Endothelial cell of umbilical vein (primary cell): Measurements from ENCODE around the gene UFSP1. TPM values are rescaled to one million over a fixed set of nuclear protein-coding genes. Genes with fewer than 3 reads are reported as not detected.

Experiments
- BruUV-seq: library from RNA; stranded (reverse); fragments of 400-500 nt; replicated peaks from 2 replicates; lab custom pipeline; 2021; lab: Mats Ljungman, UMichigan
- CTCF ChIA-PET: fragments of 300-600, 350-600 bp; sonication (Branson Sonifier 250); formaldehyde crosslinking; loops from one replicate; lab custom pipeline; 2021; ENCODE audit warnings: antibody characterized with exemption, inconsistent platforms; lab: Charles Lee
- POLR2A ChIA-PET: fragments of 300-600, 350-600 bp; sonication (Branson Sonifier 250); formaldehyde crosslinking; loops from one replicate; lab custom pipeline; 2021; ENCODE audit warnings: antibody characterized with exemption, inconsistent platforms; lab: Charles Lee
- DNase-seq: peaks from one replicate; pipeline ENCODE4 v3.0.0-alpha.2; 2011; ENCODE audit warnings: low read depth, low spot score
- FAIRE-seq: peaks from 2 replicates; lab custom pipeline; 2011; peaks lifted over from hg19 to GRCh38; lab: Jason Lieb, UNC
- H2AFZ ChIP-seq: 2 replicates; pipeline ENCODE4 v1.6.0; 2012; ENCODE audit warnings: low read depth, low read length, control low read depth, inconsistent platforms
- H3K27ac ChIP-seq: 2 replicates; pipeline ENCODE4 v1.5.1; 2011; ENCODE audit warnings: low read depth, mild to moderate bottlenecking, control low read depth, low read length, moderate library complexity; ENCODE audit not compliant: insufficient read depth
- H3K27me3 ChIP-seq, 2 experiments: 2 replicates each; pipeline versions ENCODE4 v1.6.0 to v1.6.1; 2011; ENCODE audit warnings: low read length in 2 of 2, mixed read lengths in 1 of 2; ENCODE audit not compliant: control insufficient read depth in 2 of 2, insufficient read depth in 2 of 2
- H3K36me3 ChIP-seq, 2 experiments: 2 replicates in 1 of 2; 3 replicates in 1 of 2; pipeline ENCODE4 v1.5.1; 2011; ENCODE audit warnings: low read length in 2 of 2, mild to moderate bottlenecking in 1 of 2, moderate library complexity in 1 of 2; ENCODE audit not compliant: control insufficient read depth in 2 of 2, insufficient read depth in 2 of 2; ENCODE audit errors: extremely low read depth in 1 of 2
- H3K4me1 ChIP-seq: 3 replicates; pipeline ENCODE4 v1.5.1; 2011; ENCODE audit warnings: mild to moderate bottlenecking, low read length; ENCODE audit not compliant: control insufficient read depth, insufficient read depth; ENCODE audit errors: extremely low read depth
- H3K4me2 ChIP-seq: 2 replicates; pipeline ENCODE4 v1.6.1; 2011; ENCODE audit warnings: low read length, control low read depth, mixed read lengths; ENCODE audit not compliant: insufficient read depth
- H3K4me3 ChIP-seq, 3 experiments: fragments of 200-600 bp in 1 of 3; sonication (generic), shearing (Covaris generic) in 1 of 3; replicated peaks in 1 of 3; 2 replicates each; pipeline ENCODE4 v1.5.1; 2011 to 2016; ENCODE audit warnings: control low read depth in 3 of 3, low read length in 3 of 3, mild to moderate bottlenecking in 2 of 3, inconsistent platforms in 1 of 3, low read depth in 1 of 3, moderate library complexity in 1 of 3; ENCODE audit not compliant: insufficient read depth in 1 of 3
- H3K79me2 ChIP-seq: 2 replicates; pipeline ENCODE4 v1.6.0; 2012; ENCODE audit warnings: low read length, inconsistent platforms; ENCODE audit not compliant: control insufficient read depth, insufficient read depth
- H3K9ac ChIP-seq: replicated peaks from 2 replicates; pipeline ENCODE3; 2011; ENCODE audit warnings: low read length, control low read depth; ENCODE audit not compliant: insufficient read depth; ENCODE audit errors: extremely low read depth
- H3K9me1 ChIP-seq: replicated peaks from 3 replicates; pipeline ENCODE4 v1.6.0; 2011; ENCODE audit warnings: mild to moderate bottlenecking, low read length; ENCODE audit not compliant: control insufficient read depth, insufficient read depth; ENCODE audit errors: extremely low read depth
- H3K9me3 ChIP-seq: replicated peaks from 2 replicates; pipeline ENCODE4 v1.5.1; 2012; ENCODE audit warnings: low read length, inconsistent platforms; ENCODE audit not compliant: control insufficient read depth, insufficient read depth
- H4K20me1 ChIP-seq: replicated peaks from 2 replicates; pipeline ENCODE3; 2011; ENCODE audit warnings: mild to moderate bottlenecking, low read length; ENCODE audit not compliant: control insufficient read depth, insufficient read depth; ENCODE audit errors: extremely low read depth
- EZH2 ChIP-seq: IDR thresholded peaks from 2 replicates; pipeline ENCODE4 v1.6.1; 2012; ENCODE audit warnings: borderline replicate concordance, low read depth, mild to moderate bottlenecking, moderate library complexity, low read length, inconsistent platforms; ENCODE audit not compliant: severe bottlenecking
- FOS ChIP-seq: IDR thresholded peaks from 2 replicates; pipeline ENCODE4 v1.6.1; 2011; ENCODE audit warnings: mild to moderate bottlenecking, low read length, moderate library complexity, borderline replicate concordance; ENCODE audit not compliant: insufficient read depth
- GATA2 ChIP-seq: IDR thresholded peaks from 2 replicates; pipeline ENCODE4 v1.7.0; 2011; ENCODE audit warnings: low read depth, mild to moderate bottlenecking, moderate library complexity, mixed read lengths, low read length; ENCODE audit not compliant: insufficient read length, insufficient read depth
- JUN ChIP-seq: IDR thresholded peaks from 2 replicates; pipeline ENCODE4 v1.6.1; 2011; ENCODE audit warnings: borderline replicate concordance, low read depth; ENCODE audit not compliant: insufficient read length, insufficient read depth
- MYC ChIP-seq: IDR thresholded peaks from one replicate; pipeline ENCODE4 v1.6.1; 2011; ENCODE audit warnings: mild to moderate bottlenecking, low read depth, low read length
- POLR2A ChIP-seq: IDR thresholded peaks from 2 replicates; pipeline ENCODE4 v1.6.1; 2012; ENCODE audit warnings: low read depth, mild to moderate bottlenecking, control low read depth, low read length
- POLR2AphosphoS5 ChIP-seq: IDR thresholded peaks from 2 replicates; pipeline ENCODE4 v1.6.1; 2012; ENCODE audit warnings: low read depth, mild to moderate bottlenecking, control low read depth, low read length, moderate library complexity; ENCODE audit not compliant: insufficient read depth
- dilution Hi-C: fragments of 300-500 bp; cut with MboI; formaldehyde crosslinking; loops from one replicate; pipeline ENCODE4 v1.15.0; 2019; ENCODE audit warnings: low sequenced_read_pairs; ENCODE audit not compliant: extremely low pct_ligation_motif_present
- intact Hi-C: fragments of 100-400 bp; cut with micrococcal nuclease; formaldehyde crosslinking; loops from one replicate; pipeline ENCODE4 v1.10.0; 2022
- polyA plus RNA-seq, 4 experiments: library from polyadenylated mRNA; depleted of rRNA in 3 of 4; stranded (reverse) in 3 of 4; unstranded in 1 of 4; fragments of >200 nt; gene quantifications; 2 replicates each; pipeline versions ENCODE4 v1.2.1 to v1.2.3, GENCODE V29; 2011 to 2012; ENCODE audit warnings: missing spikeins in 1 of 4
- total RNA-seq: library from RNA; stranded (reverse); gene quantifications from 2 replicates; pipeline ENCODE4 v1.2.3, GENCODE V29; 2021
- TF ChIP-seq, protein P1 (sequence below): IDR thresholded peaks from 2 replicates; pipeline ENCODE4 v1.6.1; 2011; ENCODE audit not compliant: insufficient read depth, insufficient read length
- TF ChIP-seq, protein P2 (sequence below), 2 donors: IDR thresholded peaks; 1 replicate in 1 of 2; 2 replicates in 1 of 2; pipeline ENCODE4 v1.5.1; 2011; ENCODE audit warnings: low read length in 2 of 2, mild to moderate bottlenecking in 2 of 2, moderate library complexity in 2 of 2, control low read depth in 1 of 2, inconsistent platforms in 1 of 2, low read depth in 1 of 2; ENCODE audit not compliant: insufficient read depth in 1 of 2; ENCODE audit errors: extremely low read depth in 1 of 2

Gene UFSP1
- total and polyA plus RNA-seq, 2 donors (not counting 3 experiments of a cell fraction or from before 2014, with no cell fraction given) = 0.84 to 0.93 TPM

DNA sequence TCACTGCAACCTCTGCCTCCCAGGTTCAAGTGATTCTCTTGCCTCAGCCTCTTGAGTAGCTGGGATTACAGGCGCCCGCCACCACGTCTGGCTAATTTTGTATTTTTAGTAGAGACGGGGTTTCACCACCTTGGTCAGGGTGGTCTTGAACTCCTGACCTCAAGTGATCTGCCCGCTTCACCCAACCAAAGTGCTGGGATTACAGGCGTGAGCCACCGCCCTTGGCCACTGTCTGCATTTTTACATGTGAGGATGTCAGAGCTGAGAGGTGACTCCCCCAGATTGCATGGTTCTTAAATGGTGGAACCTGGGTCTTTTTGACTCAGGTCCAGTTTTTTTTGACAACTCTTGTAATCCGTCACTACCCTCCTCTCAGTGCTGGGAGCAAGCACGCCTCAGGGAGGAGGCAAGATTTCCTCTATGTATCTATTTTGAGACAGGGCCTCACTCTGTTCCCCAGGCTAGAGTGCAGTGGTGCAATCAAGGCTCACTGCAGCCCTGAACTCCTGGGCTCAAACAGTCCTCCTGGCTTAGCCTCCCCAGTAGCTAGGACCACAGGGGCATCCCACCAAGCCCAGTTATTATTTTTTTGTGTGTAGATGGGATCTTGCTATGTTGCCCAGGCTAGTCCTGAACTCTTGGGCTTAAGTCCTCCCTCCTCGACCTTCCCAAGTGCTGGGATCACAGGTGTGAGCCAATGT, 15.8 kb downstream of the UFSP1 start:
- ChIA-PET CTCF (no interaction called here), POLR2A (interaction anchor here (0.6 kb wide), 1 partner anchor 269 kb away, joined by 3 read pairs; no protein-coding TSS in a partner anchor)
- intact Hi-C loops = loop anchor here (2.0 kb wide), 1 partner anchor 21 kb away; the partner anchor contains the start of gene SLC12A9
- H4K20me1 ChIP-seq = no peaks in the 10 kb centered on the region
- no TSS peak for BruUV-seq
- no peak overlapping the region for H2AFZ ChIP-seq
- no peaks in the 10 kb centered on the region for H3K9me1 ChIP-seq
- H3K4me3 ChIP-seq = no peak overlapping the region
- peak overlapping the region; percentile 88 for H3K4me2 ChIP-seq
- H3K27ac ChIP-seq = peak overlapping the region; percentile 89
- DNase-seq (no peak), FAIRE-seq (peak; percentile 26)
- no peaks in the 10 kb centered on the region for H3K27me3 ChIP-seq
- H3K9ac ChIP-seq = peak overlapping the region; percentile 93
- no peak for TF ChIP-seq POLR2AphosphoS5
- no peaks in the 10 kb centered on the region for H3K9me3 ChIP-seq
- H3K79me2 ChIP-seq = peaks cover 46% of the 10 kb centered on the region
- dilution Hi-C loops = no loop called here
- peaks cover 19% of the 10 kb centered on the region for H3K4me1 ChIP-seq
- peaks cover 16 to 23% of the 10 kb centered on the region in 2 experiments for H3K36me3 ChIP-seq

DNA sequence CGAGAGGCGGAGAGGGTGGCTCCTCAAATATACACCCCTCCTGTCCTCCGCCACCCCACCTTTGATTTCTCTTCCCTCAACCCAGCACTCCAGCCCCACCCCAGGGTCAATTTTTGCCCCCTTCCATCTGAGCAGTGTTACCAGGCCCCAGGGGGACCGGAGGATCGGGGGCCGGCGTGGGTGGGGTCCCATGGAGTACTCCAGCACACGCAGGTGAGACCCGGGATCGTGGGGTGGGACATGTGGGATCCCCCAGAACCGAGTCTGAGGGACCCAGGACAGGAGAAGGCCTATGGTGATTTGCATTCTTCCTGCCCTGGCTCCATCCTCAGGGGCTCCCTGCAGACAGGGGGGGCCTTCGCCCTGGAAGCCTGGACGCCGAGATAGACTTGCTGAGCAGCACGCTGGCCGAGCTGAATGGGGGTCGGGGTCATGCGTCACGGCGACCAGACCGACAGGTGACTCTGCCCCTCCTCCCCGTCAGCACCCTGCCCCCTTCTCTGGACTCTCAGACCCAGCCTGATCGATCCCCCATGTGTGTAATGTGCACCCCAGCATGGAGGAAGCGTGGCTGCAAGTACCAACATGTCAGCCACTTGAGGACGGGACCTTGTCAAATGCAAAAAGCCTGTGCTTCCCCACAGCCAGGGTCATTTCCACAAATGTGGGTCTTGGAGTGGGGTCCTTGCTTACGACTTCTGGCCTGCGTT, 21.6 kb downstream of the UFSP1 start:
- Histone ChIP-seq H4K20me1 (no peaks in the 10 kb centered on the region), H3K9me3 (no peaks in the 10 kb centered on the region), H2AFZ (peak overlapping the region; percentile 2), H3K36me3 (peaks cover 4 to 20% of the 10 kb centered on the region in 2 experiments), H3K27me3 (no peaks in the 10 kb centered on the region), H3K4me1 (peaks cover 36% of the 10 kb centered on the region), H3K27ac (peak overlapping the region; percentile 90), H3K9me1 (no peaks in the 10 kb centered on the region), H3K79me2 (peaks cover 25% of the 10 kb centered on the region), H3K4me2 (peak overlapping the region; percentile 86), H3K4me3 (peak overlapping the region; percentile 72 to 93 (median 87)), H3K9ac (peak overlapping the region; percentile 98)
- TF ChIP-seq, protein P1, sequence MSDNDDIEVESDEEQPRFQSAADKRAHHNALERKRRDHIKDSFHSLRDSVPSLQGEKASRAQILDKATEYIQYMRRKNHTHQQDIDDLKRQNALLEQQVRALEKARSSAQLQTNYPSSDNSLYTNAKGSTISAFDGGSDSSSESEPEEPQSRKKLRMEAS = no peak
- TF ChIP-seq EZH2 = no peak
- TF ChIP-seq POLR2AphosphoS5 = no peak
- TF ChIP-seq FOS = no peak
- no peak for TF ChIP-seq POLR2A
- TF ChIP-seq GATA2 = no peak
- TF ChIP-seq MYC = no peak
- no peak for TF ChIP-seq JUN
- TF ChIP-seq, protein P2, sequence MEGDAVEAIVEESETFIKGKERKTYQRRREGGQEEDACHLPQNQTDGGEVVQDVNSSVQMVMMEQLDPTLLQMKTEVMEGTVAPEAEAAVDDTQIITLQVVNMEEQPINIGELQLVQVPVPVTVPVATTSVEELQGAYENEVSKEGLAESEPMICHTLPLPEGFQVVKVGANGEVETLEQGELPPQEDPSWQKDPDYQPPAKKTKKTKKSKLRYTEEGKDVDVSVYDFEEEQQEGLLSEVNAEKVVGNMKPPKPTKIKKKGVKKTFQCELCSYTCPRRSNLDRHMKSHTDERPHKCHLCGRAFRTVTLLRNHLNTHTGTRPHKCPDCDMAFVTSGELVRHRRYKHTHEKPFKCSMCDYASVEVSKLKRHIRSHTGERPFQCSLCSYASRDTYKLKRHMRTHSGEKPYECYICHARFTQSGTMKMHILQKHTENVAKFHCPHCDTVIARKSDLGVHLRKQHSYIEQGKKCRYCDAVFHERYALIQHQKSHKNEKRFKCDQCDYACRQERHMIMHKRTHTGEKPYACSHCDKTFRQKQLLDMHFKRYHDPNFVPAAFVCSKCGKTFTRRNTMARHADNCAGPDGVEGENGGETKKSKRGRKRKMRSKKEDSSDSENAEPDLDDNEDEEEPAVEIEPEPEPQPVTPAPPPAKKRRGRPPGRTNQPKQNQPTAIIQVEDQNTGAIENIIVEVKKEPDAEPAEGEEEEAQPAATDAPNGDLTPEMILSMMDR (IDR thresholded peaks at IDR 0.05; ENCODE audit: extremely low read depth in 1 of 2, insufficient read depth in 1 of 2, low read depth in 1 of 2, low read length in 2 of 2) = no peak
- FAIRE-seq (peak; percentile 56), DNase-seq (no peak)
- dilution Hi-C loops (no loop called here), intact Hi-C loops (loop anchor here (1.0 to 10.0 kb wide), 3 partner anchors 7 to 283 kb away; partner anchors contain the start of genes FBXO24, LRCH4 and SRRT)
- ChIA-PET CTCF (no interaction called here), POLR2A (no interaction called here)
- no TSS peak for BruUV-seq
